Measurements from ENCODE around the gene SDHB. TPM values are rescaled to one million over a fixed set of nuclear protein-coding genes. Genes with fewer than 3 reads are reported as not detected.

Gene SDHB
- total and polyA plus RNA-seq, 2 of the 13 experiments (the other 11 are each of a cell fraction or from before 2014, with no cell fraction given) = 136 to 142 TPM

DNA sequence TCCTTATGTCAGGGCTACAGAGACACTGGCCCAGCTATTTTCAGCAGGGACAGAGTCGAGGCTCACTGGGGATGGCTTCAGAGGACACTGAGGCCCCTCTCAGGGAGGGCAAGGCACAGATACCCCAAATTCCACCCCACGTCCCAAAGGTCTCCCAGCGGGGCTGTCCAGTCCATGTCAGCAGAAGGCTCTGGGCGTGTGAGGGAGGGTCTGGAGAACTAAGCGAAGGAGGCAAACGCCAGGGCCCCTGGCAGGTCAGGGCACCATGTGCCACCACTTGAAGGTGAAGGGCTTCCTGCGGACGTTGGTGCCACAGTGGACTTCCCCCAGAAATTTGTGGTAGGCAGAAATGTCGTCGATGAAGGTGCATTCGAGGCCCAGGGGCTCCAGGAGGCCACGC is 15.0 kb upstream of the SDHB start (continued):
- TF ChIP-seq, protein P1, sequence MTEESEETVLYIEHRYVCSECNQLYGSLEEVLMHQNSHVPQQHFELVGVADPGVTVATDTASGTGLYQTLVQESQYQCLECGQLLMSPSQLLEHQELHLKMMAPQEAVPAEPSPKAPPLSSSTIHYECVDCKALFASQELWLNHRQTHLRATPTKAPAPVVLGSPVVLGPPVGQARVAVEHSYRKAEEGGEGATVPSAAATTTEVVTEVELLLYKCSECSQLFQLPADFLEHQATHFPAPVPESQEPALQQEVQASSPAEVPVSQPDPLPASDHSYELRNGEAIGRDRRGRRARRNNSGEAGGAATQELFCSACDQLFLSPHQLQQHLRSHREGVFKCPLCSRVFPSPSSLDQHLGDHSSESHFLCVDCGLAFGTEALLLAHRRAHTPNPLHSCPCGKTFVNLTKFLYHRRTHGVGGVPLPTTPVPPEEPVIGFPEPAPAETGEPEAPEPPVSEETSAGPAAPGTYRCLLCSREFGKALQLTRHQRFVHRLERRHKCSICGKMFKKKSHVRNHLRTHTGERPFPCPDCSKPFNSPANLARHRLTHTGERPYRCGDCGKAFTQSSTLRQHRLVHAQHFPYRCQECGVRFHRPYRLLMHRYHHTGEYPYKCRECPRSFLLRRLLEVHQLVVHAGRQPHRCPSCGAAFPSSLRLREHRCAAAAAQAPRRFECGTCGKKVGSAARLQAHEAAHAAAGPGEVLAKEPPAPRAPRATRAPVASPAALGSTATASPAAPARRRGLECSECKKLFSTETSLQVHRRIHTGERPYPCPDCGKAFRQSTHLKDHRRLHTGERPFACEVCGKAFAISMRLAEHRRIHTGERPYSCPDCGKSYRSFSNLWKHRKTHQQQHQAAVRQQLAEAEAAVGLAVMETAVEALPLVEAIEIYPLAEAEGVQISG (CRISPR knock-in tag; IDR thresholded peaks at IDR 0.05) = no peak
- TF ChIP-seq BCL6 (CRISPR knock-in tag; IDR thresholded peaks at IDR 0.05) (no peak), MAF1 (CRISPR knock-in tag; IDR thresholded peaks at IDR 0.05; ENCODE audit: borderline replicate concordance) (no peak), HMGXB4 (CRISPR knock-in tag; IDR thresholded peaks at IDR 0.05; ENCODE audit: borderline replicate concordance in 1 of 2, low read depth in 1 of 2) (no peak), PREB (CRISPR knock-in tag; IDR thresholded peaks at IDR 0.05) (no peak), PHB2 (IDR thresholded peaks at IDR 0.05; ENCODE audit: partially characterized antibody) (no peak), PCBP1 (IDR thresholded peaks at IDR 0.05; ENCODE audit: borderline replicate concordance, low read depth, low read length) (no peak), SALL1 (CRISPR knock-in tag; IDR thresholded peaks at IDR 0.05) (no peak), MIER3 (CRISPR knock-in tag; IDR thresholded peaks at IDR 0.05; ENCODE audit: borderline replicate concordance) (no peak)

Data from HepG2 (cell line).